ENCODE results near the gene RSPRY1.

Gene RSPRY1

GRCh38 chr16:57152096-57153093, 33.7 kb upstream of the RSPRY1 start:
- no peak for DNase-seq

- DNase-seq: no peak
Measured at GRCh38 chr16:57153841-57154240, 32.3 kb upstream of the RSPRY1 start.

DNA sequence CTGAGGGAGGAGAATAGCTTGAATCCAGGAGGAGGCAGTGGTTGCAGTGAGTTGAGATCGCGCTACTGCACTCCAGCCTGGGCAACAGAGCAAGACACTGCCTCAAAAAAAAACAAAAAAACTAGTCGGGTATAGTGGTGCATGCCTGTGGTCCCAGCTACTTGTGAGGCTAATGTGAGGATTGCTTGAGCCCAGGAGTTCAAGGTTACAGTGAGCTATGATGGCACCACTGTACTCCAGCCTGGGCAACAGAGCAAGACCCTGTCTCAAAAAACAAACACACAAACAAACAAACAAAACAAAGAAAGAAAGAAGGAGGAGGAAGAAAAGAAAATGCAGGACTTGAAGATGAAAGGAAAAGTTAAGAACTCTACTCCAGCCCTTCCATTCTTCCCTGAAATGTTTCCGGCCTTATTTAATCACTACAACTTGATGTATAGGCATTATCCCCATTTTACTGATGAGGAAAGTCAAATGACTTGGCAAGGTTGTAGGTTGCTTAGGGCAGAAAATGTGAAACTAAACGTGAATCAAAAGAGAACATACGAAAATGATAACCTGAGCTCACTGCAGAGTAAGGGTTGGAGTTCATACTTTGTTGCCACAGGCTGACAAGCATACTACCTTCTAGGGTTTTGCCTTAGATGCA, 30.3 kb upstream of the RSPRY1 start:
- DNase-seq: no peak

GRCh38 chr16:57156351-57156703, 29.8 kb upstream of the RSPRY1 start:
- DNase-seq: no peak

- no peak for DNase-seq
Measured at GRCh38 chr16:57157533-57157932, 28.6 kb upstream of the RSPRY1 start.

- DNase-seq: no peak
Measured at GRCh38 chr16:57159447-57159846, 26.7 kb upstream of the RSPRY1 start.

GRCh38 chr16:57163842-57164241, 22.3 kb upstream of the RSPRY1 start:
- DNase-seq: no peak

- no peak for DNase-seq
Measured at GRCh38 chr16:57165483-57165882, 20.6 kb upstream of the RSPRY1 start.

- no peak for DNase-seq
Measured at GRCh38 chr16:57165938-57166337, 20.2 kb upstream of the RSPRY1 start.

DNA sequence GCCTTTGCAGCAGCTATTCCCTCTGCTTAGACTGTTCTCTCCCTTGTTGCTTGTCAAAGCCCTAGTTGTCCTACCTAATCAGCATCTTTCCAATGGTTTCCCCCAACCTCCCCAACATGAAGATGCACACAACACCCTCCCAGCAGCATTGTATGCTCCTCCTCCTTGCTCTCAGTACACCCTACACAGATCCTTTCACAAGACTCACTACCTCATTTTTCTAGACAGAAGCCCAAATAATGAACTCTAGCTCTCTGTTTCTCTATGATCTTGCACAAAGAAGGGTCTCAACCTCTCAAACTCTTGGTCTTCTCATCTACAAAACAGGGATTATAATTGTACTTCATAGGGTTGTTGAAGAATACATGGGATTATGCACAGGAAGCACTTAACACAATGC, 19.7 kb upstream of the RSPRY1 start:
- no peak for DNase-seq

GRCh38 chr16:57166951-57167350, 19.2 kb upstream of the RSPRY1 start:
- DNase-seq: no peak

DNA sequence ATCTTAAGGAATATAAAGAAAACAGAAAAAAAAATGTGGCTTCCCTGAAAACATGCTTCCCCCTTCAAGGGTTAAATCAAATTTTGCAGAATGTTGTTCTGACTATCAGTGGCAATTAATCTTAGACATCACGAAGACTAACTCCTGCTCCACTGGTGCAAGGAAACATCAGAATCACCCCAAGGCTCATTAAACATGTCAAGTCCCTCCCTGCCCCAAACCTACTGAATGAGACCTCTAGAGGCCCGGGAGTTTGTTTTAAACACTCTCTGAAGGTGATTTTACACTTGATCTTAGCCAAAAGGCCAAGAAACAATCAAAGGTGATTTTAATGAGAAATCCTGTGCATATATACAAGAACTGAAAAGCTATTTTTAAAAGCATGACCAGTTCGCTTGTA, 18.6 kb upstream of the RSPRY1 start:
- DNase-seq: no peak

- DNase-seq: peak; percentile 73
Measured at GRCh38 chr16:57167953-57168352, 18.2 kb upstream of the RSPRY1 start.

DNA sequence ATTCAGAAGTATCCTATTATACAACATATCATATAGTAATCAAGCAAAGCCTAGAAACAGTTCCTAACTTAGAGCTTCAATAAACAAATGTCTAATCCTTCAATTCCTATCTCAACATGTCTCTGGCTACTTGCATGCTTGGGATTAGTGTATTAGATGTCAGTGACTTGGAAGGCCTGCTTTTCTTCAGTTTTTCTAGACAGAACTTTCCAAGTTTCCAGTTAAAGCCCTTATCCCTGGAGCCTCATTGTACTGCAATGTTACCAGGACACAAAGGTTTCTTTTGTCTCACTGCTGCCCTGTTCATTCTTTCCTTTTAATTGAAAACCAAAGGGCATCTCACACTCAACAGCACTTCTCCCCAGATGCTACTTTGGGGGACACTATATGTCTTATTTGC, 16.8 kb upstream of the RSPRY1 start:
- no peak for DNase-seq

GRCh38 chr16:57172721-57173290, 13.3 kb upstream of the RSPRY1 start:
- DNase-seq: no peak

- no peak for DNase-seq
Measured at GRCh38 chr16:57175896-57176295, 10.2 kb upstream of the RSPRY1 start.

DNA sequence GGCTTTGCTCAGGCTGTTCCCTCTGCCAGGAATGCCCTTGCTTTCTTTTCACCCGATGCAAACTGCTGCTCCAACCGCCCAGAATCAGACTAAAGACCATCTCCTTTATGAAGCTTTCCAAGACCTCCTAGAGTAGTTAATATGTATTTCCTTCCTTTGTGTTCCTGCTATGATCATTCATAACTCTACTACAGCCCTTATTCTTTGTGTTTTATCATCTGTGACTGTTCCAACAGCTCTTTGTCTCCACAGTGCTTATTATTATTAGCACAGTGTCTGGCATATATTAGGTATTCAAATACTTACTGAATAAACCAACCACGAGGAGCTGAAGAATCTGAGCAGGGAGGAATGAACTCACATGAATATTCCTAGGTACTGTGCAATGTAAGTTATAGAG, 7.9 kb upstream of the RSPRY1 start:
- DNase-seq: no peak

DNA sequence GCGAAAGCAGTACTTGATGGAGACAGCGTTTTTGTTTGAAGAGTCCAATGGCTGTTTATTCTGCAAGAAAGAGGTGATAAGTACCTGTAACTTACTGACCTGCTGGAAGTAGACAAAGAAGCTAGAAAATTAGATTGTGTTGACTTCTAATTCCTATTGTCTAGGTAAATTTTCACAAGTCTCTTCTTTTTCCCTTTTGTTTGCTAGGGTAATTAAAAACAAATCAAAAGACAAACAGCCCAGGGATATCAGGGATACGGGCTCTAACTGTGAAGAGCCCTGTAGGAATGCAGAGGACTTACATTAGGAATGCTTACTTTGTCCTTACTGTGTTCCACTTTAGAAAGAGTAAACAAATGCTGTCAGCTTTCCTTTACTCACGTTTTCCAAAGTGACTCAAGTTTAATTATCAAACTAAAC, 7.3 kb upstream of the RSPRY1 start:
- DNase-seq: no peak

DNA sequence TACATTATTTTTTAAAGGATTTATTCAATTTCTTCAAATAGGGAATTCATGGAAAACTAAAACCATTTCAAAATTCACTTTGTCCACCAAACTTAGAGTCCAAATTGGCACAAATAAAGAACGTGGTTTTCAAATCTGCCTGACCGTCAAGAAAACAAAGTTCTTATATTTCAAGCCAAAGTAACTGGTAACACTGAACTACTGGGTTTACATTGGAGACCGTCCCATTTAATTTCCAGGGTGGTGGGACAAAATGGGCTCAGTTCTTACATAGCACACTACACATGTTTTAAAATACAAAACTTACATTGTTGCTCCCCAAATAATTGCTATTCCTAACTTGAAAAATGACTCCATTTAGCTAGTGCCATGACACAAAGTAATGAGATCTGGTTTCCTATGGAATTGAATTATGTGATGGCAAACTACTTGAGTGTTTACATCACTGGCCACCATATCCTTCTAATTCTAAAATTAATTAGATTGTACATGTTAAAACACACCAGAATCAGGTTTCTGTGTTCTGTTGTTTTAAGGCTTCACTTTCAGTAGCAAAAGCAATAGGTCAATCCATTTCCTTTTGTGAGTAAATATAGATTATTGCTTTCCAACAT, 6.8 kb upstream of the RSPRY1 start:
- no peak for DNase-seq

GRCh38 chr16:57184113-57184512, 2.0 kb upstream of the RSPRY1 start:
- no peak for DNase-seq

DNA sequence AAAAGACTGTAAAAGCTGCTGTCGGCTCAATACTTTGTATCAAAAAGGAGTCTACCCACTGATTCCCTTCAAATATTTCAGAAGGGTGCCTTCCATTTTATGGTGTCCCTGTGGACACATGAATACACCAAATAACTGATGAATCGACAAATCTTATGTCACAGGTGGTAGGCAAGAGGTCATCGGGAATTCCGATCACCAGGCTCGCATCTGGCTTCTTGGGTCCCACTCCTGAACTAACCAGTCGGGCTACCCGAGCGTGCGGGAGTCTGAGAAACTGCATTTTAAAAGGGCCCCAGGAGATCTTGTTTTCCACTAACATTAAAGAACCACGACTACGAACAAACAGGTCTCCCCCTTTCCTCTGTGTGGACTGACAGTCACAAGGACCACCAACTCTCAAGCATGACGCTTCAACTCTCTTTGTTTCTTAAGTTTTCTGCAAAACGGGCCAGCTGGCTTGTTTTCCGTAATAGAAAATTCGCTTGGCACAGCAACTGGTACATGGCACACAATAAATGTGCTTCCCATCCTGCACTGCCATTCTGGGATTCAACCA, 1.2 kb upstream of the RSPRY1 start:
- no peak for DNase-seq

DNA sequence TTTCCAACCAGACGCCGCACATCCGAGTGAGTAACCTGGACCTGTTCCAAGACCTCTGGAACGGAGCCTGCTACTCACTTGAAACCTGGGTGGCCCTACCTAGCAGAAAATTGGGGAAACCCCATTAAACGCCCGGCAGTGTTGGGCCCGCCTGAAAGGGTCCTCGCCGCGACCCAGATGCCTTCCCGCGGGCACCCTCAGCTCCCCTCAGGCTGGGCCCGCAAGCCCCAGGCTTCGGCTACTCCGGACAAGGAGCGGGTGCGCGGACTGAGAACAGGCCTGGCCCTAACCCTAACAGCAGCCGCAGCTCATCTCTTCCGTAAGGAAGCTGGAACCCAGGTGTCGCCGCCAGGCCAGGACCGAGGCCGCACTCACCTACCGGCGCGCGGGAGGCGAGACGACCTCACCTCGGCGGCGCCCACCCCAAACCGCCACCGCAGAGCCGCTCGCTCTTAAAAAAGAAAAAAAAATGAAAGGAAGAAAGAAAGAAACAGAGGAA, 634 bp upstream of the RSPRY1 start:
- DNase-seq: peak; percentile 51
